ENCODE results near the gene SLCO1B3.
"Not testable (repeated sequence)": the region's sequence is repeated elsewhere in the genome, so short reads cannot be mapped to it uniquely, and the experiment has no call there.

The SLCO1B3 gene, protein sequence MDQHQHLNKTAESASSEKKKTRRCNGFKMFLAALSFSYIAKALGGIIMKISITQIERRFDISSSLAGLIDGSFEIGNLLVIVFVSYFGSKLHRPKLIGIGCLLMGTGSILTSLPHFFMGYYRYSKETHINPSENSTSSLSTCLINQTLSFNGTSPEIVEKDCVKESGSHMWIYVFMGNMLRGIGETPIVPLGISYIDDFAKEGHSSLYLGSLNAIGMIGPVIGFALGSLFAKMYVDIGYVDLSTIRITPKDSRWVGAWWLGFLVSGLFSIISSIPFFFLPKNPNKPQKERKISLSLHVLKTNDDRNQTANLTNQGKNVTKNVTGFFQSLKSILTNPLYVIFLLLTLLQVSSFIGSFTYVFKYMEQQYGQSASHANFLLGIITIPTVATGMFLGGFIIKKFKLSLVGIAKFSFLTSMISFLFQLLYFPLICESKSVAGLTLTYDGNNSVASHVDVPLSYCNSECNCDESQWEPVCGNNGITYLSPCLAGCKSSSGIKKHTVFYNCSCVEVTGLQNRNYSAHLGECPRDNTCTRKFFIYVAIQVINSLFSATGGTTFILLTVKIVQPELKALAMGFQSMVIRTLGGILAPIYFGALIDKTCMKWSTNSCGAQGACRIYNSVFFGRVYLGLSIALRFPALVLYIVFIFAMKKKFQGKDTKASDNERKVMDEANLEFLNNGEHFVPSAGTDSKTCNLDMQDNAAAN

DNA sequence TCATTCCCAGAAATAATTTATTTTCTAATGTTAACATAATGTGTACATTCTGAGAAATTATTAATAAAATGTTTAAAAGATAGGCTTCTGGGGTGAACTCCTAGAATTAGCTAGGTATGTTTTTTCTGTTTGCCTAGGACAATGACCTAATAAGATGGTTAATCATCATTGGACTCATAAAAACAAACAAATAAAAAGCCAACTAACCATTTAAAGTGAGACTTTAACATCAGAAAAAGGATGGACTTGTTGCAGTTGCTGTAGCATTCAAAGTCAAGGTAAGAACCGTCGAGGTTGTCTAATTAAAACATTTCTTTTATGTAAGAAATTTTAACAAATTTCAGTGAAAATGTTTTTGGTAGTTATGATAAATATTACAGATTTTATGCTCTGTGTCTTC is at the start of gene SLCO1B3:
Gene SLCO1B3 (plus strand): TSS at position 219 of the 400 bp plus-strand sequence. CDS start 5,034 bp downstream, outside the sequence.
- DNase-seq = no peak

DNA sequence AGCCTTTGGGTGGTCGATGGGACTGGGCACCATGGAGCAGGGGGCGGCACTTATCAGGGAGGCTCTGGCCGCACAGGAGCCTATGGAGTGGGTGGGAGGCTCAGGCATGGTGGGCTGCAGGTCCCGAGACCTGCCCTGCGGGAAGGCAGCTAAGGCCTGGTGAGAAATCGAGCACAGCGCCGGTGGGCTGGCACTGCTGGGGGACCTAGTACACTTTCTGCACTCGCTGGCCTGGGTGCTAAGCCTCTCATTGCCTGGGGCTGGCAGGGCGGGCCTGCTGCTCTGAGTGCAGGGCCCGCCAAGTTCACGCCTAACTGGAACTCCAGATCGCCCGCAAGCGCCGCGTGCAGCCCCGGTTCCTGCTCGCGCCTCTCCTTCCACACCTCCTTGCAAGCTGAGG is 33.1 kb upstream of the SLCO1B3 start:
- DNase-seq = no peak

GRCh38 chr12:20778969-20779368 is 31.5 kb upstream of the SLCO1B3 start:
- no peak for DNase-seq

DNA sequence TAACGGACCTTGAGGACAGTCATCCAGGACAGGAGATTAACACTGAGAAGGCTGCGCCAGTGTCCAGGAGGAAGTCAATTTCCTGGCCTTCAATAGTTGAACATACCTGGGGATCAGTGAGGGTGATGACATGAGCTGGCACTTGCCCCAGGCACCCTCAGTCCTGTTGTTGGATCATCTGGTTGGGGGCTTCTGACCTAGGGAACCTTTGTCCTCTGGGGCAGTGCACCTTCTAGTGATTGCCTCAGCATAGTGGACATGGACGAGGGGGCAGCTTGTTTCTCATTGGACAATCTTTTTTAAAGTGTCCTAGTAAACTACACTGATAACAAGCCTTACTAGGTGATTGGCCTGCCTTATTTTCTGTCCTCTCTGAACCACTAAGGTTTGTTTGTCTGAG is 30.5 kb upstream of the SLCO1B3 start:
- not testable (repeated sequence) for DNase-seq

DNA sequence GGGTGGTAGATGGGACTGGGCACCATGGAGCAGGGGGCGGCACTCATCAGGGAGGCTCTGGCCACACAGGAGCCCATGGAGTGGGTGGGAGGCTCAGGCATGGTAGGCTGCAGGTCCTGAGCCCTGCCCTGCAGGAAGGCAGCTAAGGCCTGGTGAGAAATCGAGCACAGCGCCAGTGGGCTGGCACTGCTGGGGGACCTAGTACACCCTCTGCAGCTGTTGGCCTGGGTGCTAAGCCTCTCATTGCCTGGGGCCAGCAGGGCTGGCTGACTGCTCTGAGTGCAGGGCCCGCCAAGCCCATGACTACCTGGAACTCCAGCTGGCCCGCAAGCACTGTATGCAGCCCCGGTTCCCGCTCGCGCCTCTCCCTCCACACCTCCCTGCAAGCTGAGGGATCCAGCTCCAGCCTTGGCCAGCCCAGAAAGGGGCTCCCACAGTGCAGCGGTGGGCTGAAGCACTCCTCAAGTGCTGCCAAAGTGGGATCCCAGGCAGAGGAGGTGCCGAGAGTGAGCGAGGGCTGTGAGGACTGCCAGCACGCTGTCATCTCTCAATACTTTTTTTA is 26.6 kb upstream of the SLCO1B3 start:
- DNase-seq = not testable (repeated sequence)

DNA sequence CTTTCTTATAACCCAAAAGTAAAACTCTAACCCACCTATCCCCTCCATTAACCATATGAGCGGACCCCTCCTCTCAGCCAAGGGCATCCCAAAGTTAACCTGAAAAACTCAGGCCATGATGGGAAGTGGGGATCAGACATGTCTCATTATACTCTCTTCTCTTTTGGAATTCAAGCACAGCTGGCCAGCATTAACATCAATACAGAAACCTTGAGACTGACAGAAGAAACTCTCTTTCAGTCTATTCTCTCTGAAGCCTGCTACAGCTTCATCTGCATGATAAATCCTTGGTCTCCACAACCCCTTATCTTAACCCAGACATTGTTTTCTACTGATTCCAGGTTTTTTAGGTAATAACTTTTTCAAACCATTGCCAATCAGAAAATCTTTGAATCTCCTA is 17.5 kb upstream of the SLCO1B3 start:
- no peak for DNase-seq

DNA sequence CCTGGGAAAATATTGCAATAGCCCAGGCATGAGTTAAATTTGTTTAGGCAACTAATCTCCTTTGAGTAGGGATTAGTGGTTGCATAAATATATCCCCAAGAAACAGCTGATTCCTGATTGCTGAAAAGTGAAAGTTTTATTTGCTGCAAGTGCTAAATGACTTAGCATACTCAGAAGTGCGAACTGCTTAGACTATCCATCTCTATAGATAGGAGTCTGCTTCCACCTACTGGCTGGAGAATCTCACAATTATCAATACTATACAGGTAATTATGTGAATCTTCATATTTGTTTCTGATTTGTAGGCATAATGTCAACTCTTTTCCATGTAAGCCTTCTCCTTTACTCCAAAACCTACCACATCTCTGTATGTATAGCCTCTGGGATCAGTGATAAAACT is 12.0 kb upstream of the SLCO1B3 start:
- DNase-seq = peak; percentile 33

DNA sequence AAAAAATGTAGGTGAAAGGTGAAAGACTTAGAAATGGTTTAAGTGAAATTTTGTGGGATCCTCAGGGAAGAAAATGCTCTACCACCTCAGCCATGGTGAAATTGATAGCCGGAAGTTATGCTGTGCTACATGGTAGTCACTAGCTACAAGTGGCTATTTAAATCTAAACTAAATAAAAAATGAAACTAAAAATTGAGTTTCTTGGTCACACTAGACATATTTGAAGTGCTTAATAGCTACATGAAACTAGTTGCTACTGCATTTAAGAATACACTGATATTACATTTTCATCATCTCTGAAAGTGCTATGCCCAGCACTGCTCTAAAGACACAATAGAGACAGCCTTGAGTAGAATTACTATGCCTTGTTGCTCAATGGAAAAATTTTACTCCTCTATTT is 10.3 kb upstream of the SLCO1B3 start:
- DNase-seq = no peak

DNA sequence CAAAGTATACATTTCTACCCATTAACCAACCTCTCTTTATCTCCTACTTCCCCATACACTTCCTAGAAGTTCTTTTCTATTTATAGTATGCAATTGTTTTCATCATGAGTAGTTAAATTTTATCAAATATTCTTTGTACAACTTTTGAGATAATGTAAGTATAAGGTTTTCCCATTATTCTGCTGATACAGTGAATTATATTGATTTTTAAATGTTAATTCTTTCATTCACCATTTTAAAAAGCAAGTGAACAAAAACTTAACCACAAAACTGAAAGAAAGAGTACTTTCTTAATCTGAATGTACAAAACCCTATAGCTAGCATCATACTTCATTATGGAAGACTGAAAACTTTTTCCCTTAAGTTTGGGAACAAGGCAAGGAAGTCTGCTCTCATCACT is 9.5 kb upstream of the SLCO1B3 start:
- no peak for DNase-seq

DNA sequence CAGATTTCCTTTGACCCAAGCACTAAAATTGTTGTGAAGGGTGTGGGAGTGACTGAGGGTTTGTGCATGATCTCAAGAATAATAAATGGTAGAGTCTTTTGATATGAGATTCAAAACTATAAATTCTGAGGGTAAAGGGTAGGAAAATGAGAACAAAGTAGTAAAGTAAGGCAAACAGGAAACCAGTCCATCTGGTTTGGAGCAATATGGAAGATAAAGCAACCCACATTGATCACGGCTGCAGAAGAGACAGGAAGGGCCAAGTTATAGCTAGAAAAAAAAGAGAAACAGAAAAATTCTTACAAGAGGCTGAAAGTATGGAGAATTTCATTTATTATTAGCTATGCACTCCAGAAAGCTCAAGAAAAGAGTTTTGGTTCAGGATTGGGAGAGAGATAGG is 4.6 kb upstream of the SLCO1B3 start:
- no peak for DNase-seq

DNA sequence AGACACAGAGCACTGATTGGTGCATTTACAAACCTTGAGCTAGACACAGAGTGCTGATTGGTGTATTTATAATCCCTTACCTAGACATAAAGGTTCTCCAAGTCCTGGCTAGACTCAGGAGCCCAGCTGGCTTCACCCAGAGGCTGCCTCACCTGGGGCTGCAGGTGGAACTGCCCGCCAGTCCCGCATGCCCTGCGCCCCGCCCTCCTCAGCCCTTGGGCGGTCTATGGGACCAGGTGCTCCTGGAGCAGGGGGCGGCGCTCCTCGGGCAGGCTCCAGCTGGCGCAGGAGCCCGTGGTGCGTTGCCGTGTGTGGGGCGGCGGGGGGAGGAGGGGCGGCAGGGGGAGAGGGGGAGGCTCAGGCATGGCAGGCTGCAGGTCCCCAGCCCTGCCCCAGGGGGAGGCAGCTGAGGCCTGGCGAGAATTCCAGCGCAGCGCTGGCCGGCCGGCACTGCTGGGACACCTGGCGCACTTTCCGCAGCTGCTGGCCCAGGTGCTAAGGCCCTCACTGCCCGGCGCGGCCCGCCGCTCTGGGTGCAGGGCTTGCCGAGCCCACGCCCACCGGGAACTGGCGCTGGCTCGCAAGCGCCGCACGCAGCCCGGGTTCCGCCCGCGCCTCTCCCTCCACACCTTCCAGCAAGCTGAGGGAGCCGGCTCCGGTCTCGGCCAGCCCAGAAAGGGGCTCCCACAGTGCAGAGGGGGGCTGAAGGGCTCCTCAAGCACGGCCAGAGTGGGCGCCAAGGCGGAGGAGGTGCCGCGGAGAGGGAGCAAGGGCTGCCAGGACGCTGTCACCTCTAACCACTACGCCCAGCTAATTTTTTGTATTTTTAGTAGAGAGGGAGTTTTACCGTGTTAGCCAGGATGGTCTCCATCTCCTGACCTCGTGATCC is 3.1 kb upstream of the SLCO1B3 start:
- no peak for DNase-seq

DNA sequence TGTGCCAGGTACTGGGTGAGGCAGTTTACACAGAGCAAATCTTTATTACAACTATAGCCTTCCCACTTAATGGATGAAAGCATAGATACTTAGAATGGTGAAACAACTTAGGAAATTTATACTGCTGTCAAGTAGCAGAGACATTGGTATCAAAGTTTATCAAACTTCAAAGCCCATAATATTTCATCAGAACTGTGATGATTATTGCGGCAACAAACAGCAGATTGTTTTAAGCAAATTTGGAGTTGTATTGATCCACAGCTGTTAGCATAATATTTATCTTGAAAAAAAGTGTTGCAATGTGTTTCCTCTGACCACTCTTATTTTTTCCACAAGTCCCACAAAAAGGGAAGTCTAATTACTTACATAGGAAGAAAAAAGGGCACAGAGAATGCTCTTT is 2.0 kb upstream of the SLCO1B3 start:
- DNase-seq = no peak

GRCh38 chr12:20815574-20815973 is 5.1 kb downstream of the SLCO1B3 start:
- DNase-seq = no peak

- DNase-seq = no peak
Observed at GRCh38 chr12:20822415-20822814, 11.9 kb downstream of the SLCO1B3 start.

GRCh38 chr12:20822925-20823324 is 12.4 kb downstream of the SLCO1B3 start:
- no peak for DNase-seq

DNA sequence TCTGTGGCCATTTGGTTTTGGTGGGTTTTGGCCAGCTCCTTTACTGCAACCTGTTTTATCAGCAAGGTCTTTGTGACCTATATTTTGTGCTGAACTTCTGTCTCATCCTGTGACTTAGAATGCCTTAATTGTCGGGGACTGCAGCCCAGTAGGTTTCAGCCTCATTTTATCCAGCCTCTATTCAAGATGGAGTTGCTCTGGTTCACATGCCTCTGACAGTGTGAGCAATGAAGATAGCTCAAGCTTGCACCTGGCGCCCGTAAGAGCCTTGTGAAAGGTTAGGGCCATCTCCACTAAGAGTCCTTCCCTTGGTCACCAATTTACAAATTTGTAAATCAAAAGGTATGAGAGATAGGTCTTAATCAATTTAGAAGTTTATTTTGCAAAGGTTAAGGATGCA is 19.4 kb downstream of the SLCO1B3 start:
- no peak for DNase-seq

- no peak for DNase-seq
Observed at GRCh38 chr12:20830456-20830855, 20.0 kb downstream of the SLCO1B3 start.

DNA sequence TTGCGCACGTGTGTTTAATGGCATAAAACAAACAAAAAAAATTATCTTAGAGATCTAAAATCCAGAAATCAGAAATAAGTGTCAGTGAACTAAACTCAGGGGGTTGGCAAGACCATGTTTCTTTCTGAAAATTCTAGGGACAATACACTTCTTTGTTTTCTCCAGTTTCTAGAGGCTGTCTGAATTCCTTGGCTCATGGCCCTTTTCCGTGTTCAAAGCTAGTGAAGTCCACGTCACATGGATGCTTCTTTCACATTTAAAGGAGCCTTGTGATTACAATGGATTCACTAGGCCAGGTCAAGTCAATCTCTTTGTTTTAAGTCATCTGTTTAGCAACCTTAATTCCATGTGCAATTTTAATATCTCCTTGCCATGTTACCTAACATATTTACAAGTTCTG is 22.4 kb downstream of the SLCO1B3 start:
- DNase-seq = no peak

- no peak for DNase-seq
Observed at GRCh38 chr12:20852649-20853048, 42.1 kb downstream of the SLCO1B3 start.

DNA sequence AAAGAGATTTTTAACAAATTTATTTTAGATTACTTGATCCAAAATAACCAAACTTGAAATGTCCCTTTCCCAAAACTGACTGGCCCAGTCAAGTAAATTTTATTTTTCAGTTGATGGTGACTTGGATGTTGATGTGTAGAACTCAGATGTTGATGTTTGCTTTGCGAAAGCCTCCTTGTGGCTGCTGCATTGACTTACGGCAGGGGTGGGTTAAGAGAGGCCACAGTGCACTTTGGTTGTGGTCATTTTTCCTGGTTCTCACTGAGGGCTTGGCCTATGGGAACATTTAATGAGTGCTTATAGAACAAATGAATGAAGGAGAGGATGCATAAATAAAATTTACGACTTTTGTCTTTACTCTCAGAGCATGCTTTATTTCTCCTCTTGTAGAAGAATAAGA is 52.6 kb downstream of the SLCO1B3 start:
- no peak for DNase-seq

GRCh38 chr12:20865873-20866272 is 55.4 kb downstream of the SLCO1B3 start:
- DNase-seq = no peak

DNA sequence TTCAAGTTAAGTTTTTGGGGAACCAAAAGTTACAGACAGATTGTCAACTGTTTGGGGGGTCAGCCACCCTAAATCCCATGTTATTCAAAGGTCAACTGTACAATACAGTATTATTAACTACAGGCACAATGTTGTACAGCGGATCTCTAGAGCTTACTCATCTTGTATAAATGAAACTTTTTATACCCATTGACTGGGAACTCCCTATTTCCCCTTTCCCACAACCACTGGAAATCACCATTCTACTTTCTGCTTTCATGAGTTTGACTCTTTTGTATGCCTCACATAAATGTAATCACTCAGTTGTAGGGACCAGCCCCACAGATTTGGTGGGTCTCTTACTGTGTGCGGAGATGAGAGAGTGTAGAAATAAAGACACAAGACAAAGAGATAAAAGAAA is 57.8 kb downstream of the SLCO1B3 start:
- DNase-seq = no peak

- DNase-seq = no peak
Observed at GRCh38 chr12:20883288-20883687, 72.8 kb downstream of the SLCO1B3 start.

Measured in eye (tissue), 1 donor.